ENCODE results near the gene CLEC9A.

The CLEC9A gene

GRCh38 chr12:10075451-10075850 is 45.0 kb downstream of the CLEC9A start:
- TF ChIP-seq POLR2AphosphoS5 (IDR thresholded peaks at IDR 0.05; ENCODE audit: low read depth, low read length), result no peak

GRCh38 chr12:10082117-10082874 is 51.8 kb downstream of the CLEC9A start:
- no peak for TF ChIP-seq TAF1 (IDR thresholded peaks at IDR 0.05; ENCODE audit: borderline replicate concordance, insufficient read depth, low read length)
- TF ChIP-seq FOXP2 (optimal IDR thresholded peaks at IDR 0.05; ENCODE audit: borderline replicate concordance, extremely low read depth, extremely low read length, insufficient read depth), result no peak
- no peak for TF ChIP-seq SIN3A (IDR thresholded peaks at IDR 0.05; ENCODE audit: borderline replicate concordance, insufficient read depth, low read length)
- no peak for TF ChIP-seq REST (IDR thresholded peaks at IDR 0.05; ENCODE audit: insufficient read depth in 1 of 2, low read depth in 2 of 2, low read length in 2 of 2)
- no peak for TF ChIP-seq POLR2AphosphoS5 (IDR thresholded peaks at IDR 0.05; ENCODE audit: low read depth, low read length)

GRCh38 chr12:10084733-10085132 is 54.3 kb downstream of the CLEC9A start:
- TF ChIP-seq REST (IDR thresholded peaks at IDR 0.05; ENCODE audit: insufficient read depth in 1 of 2, low read depth in 2 of 2, low read length in 2 of 2), result no peak
- TF ChIP-seq SIN3A (IDR thresholded peaks at IDR 0.05; ENCODE audit: borderline replicate concordance, insufficient read depth, low read length), result no peak
- TF ChIP-seq FOXP2 (optimal IDR thresholded peaks at IDR 0.05; ENCODE audit: borderline replicate concordance, extremely low read depth, extremely low read length, insufficient read depth), result no peak
- TF ChIP-seq POLR2AphosphoS5 (IDR thresholded peaks at IDR 0.05; ENCODE audit: low read depth, low read length), result no peak
- TF ChIP-seq TAF1 (IDR thresholded peaks at IDR 0.05; ENCODE audit: borderline replicate concordance, insufficient read depth, low read length), result no peak

- TF ChIP-seq POLR2AphosphoS5 (IDR thresholded peaks at IDR 0.05; ENCODE audit: low read depth, low read length) (no peak), REST (IDR thresholded peaks at IDR 0.05; ENCODE audit: insufficient read depth in 1 of 2, low read depth in 2 of 2, low read length in 2 of 2) (no peak), SIN3A (IDR thresholded peaks at IDR 0.05; ENCODE audit: borderline replicate concordance, insufficient read depth, low read length) (no peak), FOXP2 (optimal IDR thresholded peaks at IDR 0.05; ENCODE audit: borderline replicate concordance, extremely low read depth, extremely low read length, insufficient read depth) (no peak), TAF1 (IDR thresholded peaks at IDR 0.05; ENCODE audit: borderline replicate concordance, insufficient read depth, low read length) (no peak)
Measured at GRCh38 chr12:10086387-10086786, 55.9 kb downstream of the CLEC9A start.

GRCh38 chr12:10088031-10088430 is 57.5 kb downstream of the CLEC9A start:
- TF ChIP-seq REST (IDR thresholded peaks at IDR 0.05; ENCODE audit: insufficient read depth in 1 of 2, low read depth in 2 of 2, low read length in 2 of 2), result no peak
- TF ChIP-seq SIN3A (IDR thresholded peaks at IDR 0.05; ENCODE audit: borderline replicate concordance, insufficient read depth, low read length), result no peak
- no peak for TF ChIP-seq POLR2AphosphoS5 (IDR thresholded peaks at IDR 0.05; ENCODE audit: low read depth, low read length)
- TF ChIP-seq TAF1 (IDR thresholded peaks at IDR 0.05; ENCODE audit: borderline replicate concordance, insufficient read depth, low read length), result no peak
- TF ChIP-seq FOXP2 (optimal IDR thresholded peaks at IDR 0.05; ENCODE audit: borderline replicate concordance, extremely low read depth, extremely low read length, insufficient read depth), result no peak

Measured in PFSK-1 (cell line).